H1 (cell line): ENCODE measurements around the gene ICA1. TPM values are rescaled to one million over a fixed set of nuclear protein-coding genes. Genes with fewer than 3 reads are reported as not detected.

Experiments
- CTCF ChIA-PET: fragments of 300-600 bp; sonication (Branson Sonifier 250); formaldehyde crosslinking; loops from one replicate; lab custom pipeline; 2021; ENCODE audit not compliant: partially characterized antibody; lab: Charles Lee
- POLR2A ChIA-PET: fragments of 300-600 bp; sonication (Branson Sonifier 250); formaldehyde crosslinking; loops from one replicate; lab custom pipeline; 2021; ENCODE audit warnings: inconsistent platforms; ENCODE audit not compliant: partially characterized antibody; lab: Charles Lee
- DNase-seq, 2 experiments: peaks; one replicate each; pipeline versions ENCODE4 v3.0.0 to v3.0.0-alpha.2; 2010 to 2022; ENCODE audit warnings: low spot score in 2 of 2, low read depth in 1 of 2, mixed read lengths in 1 of 2
- FAIRE-seq: peaks from 2 replicates; lab custom pipeline; 2011; peaks lifted over from hg19 to GRCh38; lab: Jason Lieb, UNC
- H2AFZ ChIP-seq: 2 replicates; pipeline ENCODE4 v1.8.1; 2012; ENCODE audit warnings: low read length, inconsistent platforms
- H2AK5ac ChIP-seq: 2 replicates; pipeline ENCODE4 v1.6.1; 2013; ENCODE audit warnings: low read depth, low read length
- H2BK120ac ChIP-seq: replicated peaks from 2 replicates; pipeline ENCODE3; 2013; ENCODE audit warnings: low read depth, low read length, inconsistent platforms
- H2BK12ac ChIP-seq: 2 replicates; pipeline ENCODE4 v1.6.1; 2013; ENCODE audit warnings: low read depth, low read length
- H2BK15ac ChIP-seq: 2 replicates; pipeline ENCODE4 v1.6.1; 2013; ENCODE audit warnings: low read length
- H2BK20ac ChIP-seq: 2 replicates; pipeline ENCODE4 v1.6.1; 2013; ENCODE audit warnings: low read length
- H2BK5ac ChIP-seq: 2 replicates; pipeline ENCODE4 v1.6.1; 2013; ENCODE audit warnings: low read depth, low read length
- H3K14ac ChIP-seq: 2 replicates; pipeline ENCODE4 v1.6.1; 2013; ENCODE audit warnings: inconsistent platforms; ENCODE audit not compliant: insufficient read length
- H3K18ac ChIP-seq: 2 replicates; pipeline ENCODE4 v1.6.1; 2013; ENCODE audit warnings: low read length; ENCODE audit errors: extremely low read depth
- H3K23ac ChIP-seq: 2 replicates; pipeline ENCODE4 v1.6.1; 2013; ENCODE audit warnings: inconsistent platforms; ENCODE audit not compliant: insufficient read length
- H3K23me2 ChIP-seq: 2 replicates; pipeline ENCODE4 v1.6.1; 2013; ENCODE audit warnings: low read depth, low read length
- H3K27ac ChIP-seq: 2 replicates; pipeline ENCODE4 v1.6.1; 2011; ENCODE audit warnings: low read depth, low read length, inconsistent platforms
- H3K27me3 ChIP-seq, 4 experiments: replicated peaks in 1 of 4; 1 replicate in 1 of 4; 2 replicates in 3 of 4; pipeline versions ENCODE4 v1.6.1 to v1.8.1; 2011 to 2013; ENCODE audit warnings: low read length in 3 of 4, mild to moderate bottlenecking in 3 of 4, inconsistent platforms in 2 of 4, mixed read lengths in 2 of 4, moderate library complexity in 1 of 4; ENCODE audit not compliant: control insufficient read depth in 3 of 4, insufficient read depth in 3 of 4; ENCODE audit errors: extremely low read depth in 1 of 4
- H3K36me3 ChIP-seq, 4 experiments: 2 replicates each; pipeline versions ENCODE4 v1.6.1 to v1.8.1; 2011 to 2013; ENCODE audit warnings: mild to moderate bottlenecking in 4 of 4, low read length in 3 of 4, moderate library complexity in 2 of 4, control low read depth in 1 of 4, inconsistent platforms in 1 of 4; ENCODE audit not compliant: insufficient read depth in 4 of 4, control insufficient read depth in 2 of 4
- H3K4ac ChIP-seq: replicated peaks from 2 replicates; pipeline ENCODE3; 2013; ENCODE audit warnings: low read length, low read depth, mixed read lengths, inconsistent platforms; ENCODE audit not compliant: insufficient read length
- H3K4me1 ChIP-seq, 4 experiments: replicated peaks in 1 of 4; 1 replicate in 1 of 4; 2 replicates in 3 of 4; pipeline versions ENCODE4 v1.6.1 to v1.8.1; 2011 to 2013; ENCODE audit warnings: low read length in 3 of 4, inconsistent platforms in 2 of 4, mixed read lengths in 1 of 4; ENCODE audit not compliant: insufficient read depth in 4 of 4, control insufficient read depth in 3 of 4
- H3K4me2 ChIP-seq, 2 experiments: 2 replicates each; pipeline versions ENCODE4 v1.6.1 to v1.8.1; 2011 to 2013; ENCODE audit warnings: low read depth in 2 of 2, low read length in 2 of 2, control low read depth in 1 of 2, inconsistent platforms in 1 of 2, mild to moderate bottlenecking in 1 of 2; ENCODE audit not compliant: insufficient read depth in 1 of 2
- H3K4me3 ChIP-seq, 4 experiments: fragments of 200-600, 300-600 bp in 1 of 4; sonication (generic), shearing (Covaris generic), sonication (Bioruptor Twin) in 1 of 4; 2 replicates each; pipeline versions ENCODE4 v1.5.1 to v1.8.1; 2011 to 2016; ENCODE audit warnings: low read length in 4 of 4, low read depth in 3 of 4, control low read depth in 2 of 4, inconsistent platforms in 2 of 4, mild to moderate bottlenecking in 2 of 4, mixed read lengths in 1 of 4, moderate library complexity in 1 of 4; ENCODE audit not compliant: insufficient read depth in 2 of 4; ENCODE audit errors: extremely low read depth in 1 of 4
- H3K56ac ChIP-seq: replicated peaks from 2 replicates; pipeline ENCODE3; 2013; ENCODE audit warnings: low read depth, mild to moderate bottlenecking, mixed read lengths, low read length, inconsistent platforms; ENCODE audit not compliant: insufficient read length
- H3K79me1 ChIP-seq: 2 replicates; pipeline ENCODE4 v1.6.1; 2013; ENCODE audit warnings: low read depth, low read length, control low read depth
- H3K79me2 ChIP-seq, 2 experiments: 2 replicates each; pipeline versions ENCODE4 v1.6.1 to v1.8.1; 2012 to 2013; ENCODE audit warnings: low read length in 2 of 2, mild to moderate bottlenecking in 2 of 2, inconsistent platforms in 1 of 2; ENCODE audit not compliant: insufficient read depth in 2 of 2, control insufficient read depth in 1 of 2
- H3K9ac ChIP-seq, 4 experiments: replicated peaks in 1 of 4; 1 replicate in 1 of 4; 2 replicates in 3 of 4; pipeline versions ENCODE4 v1.6.1 to v1.8.1; 2011 to 2013; ENCODE audit warnings: low read depth in 3 of 4, low read length in 3 of 4, control low read depth in 2 of 4, mild to moderate bottlenecking in 2 of 4, moderate library complexity in 2 of 4, inconsistent platforms in 1 of 4; ENCODE audit errors: extremely low read depth in 1 of 4
- H3K9me3 ChIP-seq, 2 experiments: 2 replicates each; pipeline versions ENCODE4 v1.6.1 to v1.8.1; 2012 to 2013; ENCODE audit warnings: mild to moderate bottlenecking in 2 of 2, moderate library complexity in 2 of 2, control low read depth in 1 of 2, inconsistent platforms in 1 of 2, low read depth in 1 of 2, low read length in 1 of 2, mixed read lengths in 1 of 2; ENCODE audit not compliant: insufficient read depth in 2 of 2
- H4K20me1 ChIP-seq, 2 experiments: replicated peaks in 1 of 2; 2 replicates each; pipeline versions ENCODE3 to v1.8.1; 2011 to 2013; ENCODE audit warnings: inconsistent platforms in 2 of 2, low read length in 2 of 2, mild to moderate bottlenecking in 1 of 2; ENCODE audit not compliant: insufficient read depth in 2 of 2, control insufficient read depth in 1 of 2
- H4K5ac ChIP-seq: 2 replicates; pipeline ENCODE4 v1.6.1; 2013; ENCODE audit warnings: low read length, low read depth, mixed read lengths, inconsistent platforms; ENCODE audit not compliant: insufficient read length
- H4K8ac ChIP-seq: 2 replicates; pipeline ENCODE4 v1.8.0; 2013; ENCODE audit warnings: mild to moderate bottlenecking, moderate library complexity, low read length, inconsistent platforms; ENCODE audit not compliant: insufficient read depth; ENCODE audit errors: extremely low read depth
- H4K91ac ChIP-seq: replicated peaks from 2 replicates; pipeline ENCODE3; 2013; ENCODE audit warnings: low read length, mixed read lengths, inconsistent platforms; ENCODE audit not compliant: insufficient read length
- BRCA1 ChIP-seq: IDR thresholded peaks from 2 replicates; pipeline ENCODE4 v1.6.1; 2012; ENCODE audit warnings: low read depth, low read length, improper control_type of control experiment
- CHD1 ChIP-seq: IDR thresholded peaks from 2 replicates; pipeline ENCODE4 v1.6.1; 2012; ENCODE audit warnings: low read depth, low read length, improper control_type of control experiment
- MAFK ChIP-seq: IDR thresholded peaks from 2 replicates; pipeline ENCODE4 v1.6.1; 2012; ENCODE audit warnings: low read depth, mild to moderate bottlenecking, improper control_type of control experiment, low read length
- RAD21 ChIP-seq, 2 experiments: IDR thresholded peaks in 1 of 2; conservative IDR thresholded peaks in 1 of 2; 2 replicates each; pipeline ENCODE4 v1.6.1; 2011; ENCODE audit warnings: low read depth in 2 of 2, low read length in 2 of 2, improper control_type of control experiment in 1 of 2, inconsistent platforms in 1 of 2, mild to moderate bottlenecking in 1 of 2, moderate library complexity in 1 of 2
- WGBS, 2 experiments: shearing (Covaris generic) in 1 of 2; methylation state at CpG; one replicate each; pipeline versions ENCODE4 v1.1.6 to v1.1.7; 2013 to 2015; ENCODE audit warnings: low lambda C conversion rate in 2 of 2, mixed read lengths in 2 of 2, inconsistent platforms in 1 of 2, low coverage in 1 of 2, missing lambda C conversion rate in 1 of 2; ENCODE audit not compliant: insufficient replicate concordance in 2 of 2, insufficient coverage in 1 of 2, insufficient read length in 1 of 2; ENCODE audit errors: extremely low coverage in 1 of 2, missing lambda C conversion rate in 1 of 2; 5-methylcytosine and 5-hydroxymethylcytosine counted together
- polyA plus RNA-seq, 7 experiments: library from polyadenylated mRNA; depleted of rRNA in 3 of 7; stranded (reverse) in 5 of 7; unstranded in 2 of 7; fragments of >200 nt in 5 of 7; fragments of 200-250 nt in 2 of 7; gene quantifications; 1 replicate in 5 of 7; 2 replicates in 1 of 7; 4 replicates in 1 of 7; pipeline versions ENCODE4 v1.2.1 to v1.2.3, GENCODE V29; 2011 to 2013; ENCODE audit warnings: missing spikeins in 2 of 7, mixed read lengths in 2 of 7
- total RNA-seq: library from RNA; stranded (reverse); fragmentation: NEBNext Ultra II Directional; extraction: Animal tissue kit (Norgen Biotek cat#: 25700); gene quantifications from 2 replicates; pipeline ENCODE4 v1.2.1, GENCODE V29; 2021

The ICA1 gene
- total and polyA plus RNA-seq, 2 of the 8 experiments (the other 6 are each of a cell fraction or from before 2014, with no cell fraction given), result 14.9 to 37.1 TPM

GRCh38 chr7:8068892-8069686 lies 192.9 kb downstream of the ICA1 start:
- H3K79me2 ChIP-seq, result peaks cover 0 to 7% of the 10 kb centered on the region in 2 experiments; a peak in 2 of 4 replicates
- H2BK20ac ChIP-seq, result no peak overlapping the region
- no peaks in the 10 kb centered on the region for H3K27me3 ChIP-seq
- CTCF ChIA-PET, result interaction anchor here (0.7 to 1.8 kb wide), 7 partner anchors 15 to 226 kb away, joined by 3 to 5 read pairs (median 3); no protein-coding TSS in a partner anchor
- no peaks in the 10 kb centered on the region for H4K20me1 ChIP-seq
- no peak overlapping the region for H4K5ac ChIP-seq
- H3K23me2 ChIP-seq, result no peaks in the 10 kb centered on the region
- no peaks in the 10 kb centered on the region for H3K9me3 ChIP-seq
- peak overlapping the region; percentile 1; the same call in 1 of the 2 replicates for H4K8ac ChIP-seq
- H3K23ac ChIP-seq, result no peak overlapping the region
- no peak overlapping the region for H2BK15ac ChIP-seq
- H4K91ac ChIP-seq, result no peak overlapping the region
- no peak overlapping the region for H2BK120ac ChIP-seq
- WGBS, 2 experiments, result 83% methylated on average over 12 of the region's 12 CpGs; no CpG with 5 or more reads in 1 of the 2 experiments
- H3K56ac ChIP-seq, result no peak overlapping the region
- FAIRE-seq, result no peak
- H3K27ac ChIP-seq, result no peak overlapping the region
- H2BK12ac ChIP-seq, result no peak overlapping the region
- no peak overlapping the region for H3K18ac ChIP-seq
- no peak overlapping the region for H3K14ac ChIP-seq
- POLR2A ChIA-PET, result no interaction called here
- DNase-seq, result peak in 1 of 2 experiments; percentile 52
- H3K9ac ChIP-seq, result no peak overlapping the region
- H3K4me2 ChIP-seq, result no peak overlapping the region
- H3K4me1 ChIP-seq, result peaks cover 0 to 11% (median under 1%) of the 10 kb centered on the region in 4 experiments; a peak in 4 of 7 replicates
- peaks cover 6% of the 10 kb centered on the region; the same call in 1 of the 2 replicates for H3K79me1 ChIP-seq
- H3K4me3 ChIP-seq, result no peak overlapping the region
- H2BK5ac ChIP-seq, result 0 out of 2 replicates have a peak overlapping the region, but pooled peaks have one; percentile 5
- no peaks in the 10 kb centered on the region for H3K36me3 ChIP-seq
- no peak overlapping the region for H3K4ac ChIP-seq
- TF ChIP-seq RAD21 (IDR thresholded peaks at IDR 0.05 in 1 of 2, conservative IDR thresholded peaks at IDR 0.05 in 1 of 2; ENCODE audit: low read depth in 2 of 2, low read length in 2 of 2) (peak; percentile 34 to 50), CHD1 (no peak), BRCA1 (no peak), MAFK (no peak)
- H2AFZ ChIP-seq, result no peak overlapping the region
- H2AK5ac ChIP-seq, result no peak overlapping the region
